Neural crest cell (in vitro differentiated cells): ENCODE results near the gene PNPLA7. TPM values are rescaled to one million over a fixed set of nuclear protein-coding genes. Genes with fewer than 3 reads are reported as not detected.
A peak's percentile ranks its signal among the peaks of the same experiment; 100 is the strongest.

Source experiments
- DNase-seq: peaks from one replicate; pipeline ENCODE4 v3.0.0; 2021; ENCODE audit warnings: low read depth, mixed read lengths, low spot score
- H3K27ac Mint-ChIP-seq: one replicate; pipeline ENCODE4 v1.8.0; 2021; ENCODE audit warnings: mild to moderate bottlenecking, mixed read lengths; ENCODE audit not compliant: unreplicated experiment
- H3K27me3 Mint-ChIP-seq: 2 replicates; pipeline ENCODE4 v1.8.0; 2021; ENCODE audit warnings: low read depth, mild to moderate bottlenecking, mixed read lengths
- H3K36me3 Mint-ChIP-seq: 2 replicates; pipeline ENCODE4 v1.8.0; 2021; ENCODE audit warnings: low read depth, mild to moderate bottlenecking, mixed read lengths
- H3K4me1 Mint-ChIP-seq: 2 replicates; pipeline ENCODE4 v1.8.0; 2021; ENCODE audit warnings: mixed read lengths
- H3K4me3 Mint-ChIP-seq: one replicate; pipeline ENCODE4 v1.8.0; 2021; ENCODE audit warnings: mild to moderate bottlenecking, mixed read lengths
- H3K9me3 Mint-ChIP-seq: 2 replicates; pipeline ENCODE4 v1.8.0; 2021; ENCODE audit warnings: mixed read lengths
- CTCF ChIP-seq: fragments of 200-600 bp; sonication (generic); conservative IDR thresholded peaks from 2 replicates; pipeline ENCODE4 v1.5.0; 2021; ENCODE audit warnings: antibody characterized with exemption, mild to moderate bottlenecking
- total RNA-seq: library from RNA; stranded (reverse); gene quantifications from 2 replicates; pipeline ENCODE4 v1.2.1, GENCODE V29; 2021

PNPLA7 gene
- total RNA-seq, 1 donor from 2014 or later, result 2.2 TPM

- Mint-ChIP-seq H3K4me1 (no peaks in the 10 kb centered on the region), H3K27ac (no peak overlapping the region), H3K27me3 (no peaks in the 10 kb centered on the region), H3K9me3 (no peaks in the 10 kb centered on the region), H3K4me3 (no peak overlapping the region), H3K36me3 (no peaks in the 10 kb centered on the region)
- TF ChIP-seq CTCF, result no peak
- DNase-seq, result no peak
These were observed 61.9 kb downstream of the PNPLA7 start for GRCh38 chr9:137488327-137488653.

DNA sequence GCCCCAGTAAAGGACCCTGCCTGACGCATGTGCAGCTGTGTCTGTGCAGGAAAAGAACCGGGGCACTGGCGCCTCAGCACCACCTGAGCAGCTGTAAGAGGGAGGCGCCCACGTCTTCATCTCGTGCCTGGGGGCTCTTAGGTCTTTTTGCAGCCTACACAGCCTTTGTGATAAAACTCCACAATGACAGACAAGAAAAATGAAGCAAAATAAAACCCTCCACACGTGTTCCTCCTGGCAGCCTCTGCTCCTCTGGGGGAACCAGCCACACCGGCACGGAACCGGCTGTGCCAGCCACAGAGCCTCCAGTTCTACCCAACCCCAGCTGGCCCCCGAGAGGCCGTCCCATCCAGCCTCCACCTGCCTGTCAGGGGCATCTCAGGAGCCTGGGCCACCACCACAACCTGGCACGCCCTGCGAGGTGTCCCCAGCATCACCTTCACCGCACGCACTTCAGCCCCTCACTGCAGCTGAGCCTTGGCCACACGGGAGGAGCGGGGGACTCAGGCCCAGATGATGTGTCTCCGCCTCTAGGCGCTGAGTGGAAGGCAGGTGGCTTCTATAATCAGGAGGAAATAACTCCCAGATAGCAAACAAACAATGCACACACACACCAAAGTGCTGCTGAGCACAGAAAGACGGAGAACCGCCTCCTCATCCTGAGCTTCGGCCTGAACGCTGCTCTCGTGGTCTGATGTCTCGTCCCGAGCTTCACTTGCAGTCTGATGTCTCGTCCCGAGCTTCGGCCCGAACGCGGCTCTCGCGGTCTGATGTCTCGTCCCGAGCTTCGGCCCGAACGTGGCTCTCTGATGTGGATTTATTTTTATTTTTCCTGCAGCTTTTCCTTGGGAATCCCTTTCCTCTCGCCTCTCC is 62.5 kb downstream of the PNPLA7 start:
- peak overlapping the region; percentile 71 for H3K27ac Mint-ChIP-seq
- no peak for TF ChIP-seq CTCF
- no peak for DNase-seq
- no peaks in the 10 kb centered on the region for H3K9me3 Mint-ChIP-seq
- no peak overlapping the region for H3K4me3 Mint-ChIP-seq
- H3K36me3 Mint-ChIP-seq, result no peaks in the 10 kb centered on the region
- H3K4me1 Mint-ChIP-seq, result no peaks in the 10 kb centered on the region
- H3K27me3 Mint-ChIP-seq, result no peaks in the 10 kb centered on the region

DNA sequence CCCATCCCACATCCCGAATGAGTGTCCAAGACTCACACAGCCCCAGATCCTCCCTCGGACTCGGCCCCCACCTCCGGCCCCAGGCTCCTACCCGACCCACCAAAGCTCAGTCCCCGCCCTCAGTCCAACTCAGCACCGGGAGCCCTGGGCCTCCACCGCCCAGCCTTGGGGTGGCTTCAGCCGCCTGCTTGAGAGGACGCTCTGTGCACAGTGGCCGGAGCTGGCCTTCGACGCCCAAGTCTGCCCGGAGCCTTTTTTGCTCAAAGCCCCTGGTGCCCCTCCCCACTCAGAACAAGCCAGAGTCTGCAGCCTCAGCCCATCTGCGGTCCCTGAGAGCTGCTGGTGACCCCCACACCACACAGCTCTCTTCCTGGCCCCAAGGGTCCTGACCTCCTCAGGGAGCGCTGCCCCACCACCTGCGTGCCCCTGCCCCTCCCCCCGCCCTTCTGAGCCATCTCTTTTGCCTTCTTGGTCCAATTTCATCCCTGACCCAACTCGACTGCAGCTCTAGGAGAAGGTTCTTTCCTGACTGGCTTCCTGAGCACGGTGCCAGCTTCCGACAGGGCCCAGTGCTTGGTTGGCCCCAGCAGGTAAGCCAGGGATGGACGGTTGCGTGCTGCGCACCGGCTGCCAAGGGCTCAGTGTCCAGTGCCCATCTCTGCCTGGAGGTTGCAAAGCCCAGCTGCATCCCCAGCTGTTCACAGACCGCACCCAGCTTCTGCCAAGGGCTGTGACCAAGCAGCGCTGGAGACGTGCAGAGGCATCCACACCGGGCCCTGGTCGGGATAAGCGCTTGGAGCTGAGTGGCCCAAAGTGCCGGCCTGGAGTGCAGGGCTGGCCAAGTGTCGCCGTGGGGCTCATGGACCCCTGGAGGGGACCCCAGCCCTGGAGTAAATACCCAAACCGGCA is 63.4 kb downstream of the PNPLA7 start:
- H3K4me1 Mint-ChIP-seq, result peaks cover 5% of the 10 kb centered on the region
- H3K4me3 Mint-ChIP-seq, result no peak overlapping the region
- no peaks in the 10 kb centered on the region for H3K27me3 Mint-ChIP-seq
- no peak for DNase-seq
- no peaks in the 10 kb centered on the region for H3K36me3 Mint-ChIP-seq
- H3K9me3 Mint-ChIP-seq, result no peaks in the 10 kb centered on the region
- H3K27ac Mint-ChIP-seq, result no peak overlapping the region
- TF ChIP-seq CTCF, result no peak

DNA sequence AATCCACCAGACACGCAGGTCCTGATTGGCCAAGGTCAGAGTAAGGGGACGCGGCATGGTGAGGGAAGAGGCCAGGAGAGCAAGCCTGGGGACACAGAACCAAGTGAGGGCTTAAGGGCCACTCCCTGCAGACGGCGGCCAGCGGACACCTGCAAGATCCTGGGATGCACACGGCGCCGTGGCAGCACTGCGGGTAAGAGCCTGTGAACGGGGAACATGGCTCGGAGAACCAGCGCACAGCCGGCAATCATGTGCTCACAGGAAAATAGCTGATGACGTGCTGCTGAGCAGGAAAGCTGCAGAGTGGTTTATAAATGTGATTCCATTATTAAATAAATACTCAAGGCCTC is 64.1 kb downstream of the PNPLA7 start:
- no peak overlapping the region for H3K4me3 Mint-ChIP-seq
- no peaks in the 10 kb centered on the region for H3K27me3 Mint-ChIP-seq
- peaks cover 5% of the 10 kb centered on the region for H3K4me1 Mint-ChIP-seq
- no peak for DNase-seq
- no peaks in the 10 kb centered on the region for H3K9me3 Mint-ChIP-seq
- no peak overlapping the region for H3K27ac Mint-ChIP-seq
- no peak for TF ChIP-seq CTCF
- H3K36me3 Mint-ChIP-seq, result no peaks in the 10 kb centered on the region

DNA sequence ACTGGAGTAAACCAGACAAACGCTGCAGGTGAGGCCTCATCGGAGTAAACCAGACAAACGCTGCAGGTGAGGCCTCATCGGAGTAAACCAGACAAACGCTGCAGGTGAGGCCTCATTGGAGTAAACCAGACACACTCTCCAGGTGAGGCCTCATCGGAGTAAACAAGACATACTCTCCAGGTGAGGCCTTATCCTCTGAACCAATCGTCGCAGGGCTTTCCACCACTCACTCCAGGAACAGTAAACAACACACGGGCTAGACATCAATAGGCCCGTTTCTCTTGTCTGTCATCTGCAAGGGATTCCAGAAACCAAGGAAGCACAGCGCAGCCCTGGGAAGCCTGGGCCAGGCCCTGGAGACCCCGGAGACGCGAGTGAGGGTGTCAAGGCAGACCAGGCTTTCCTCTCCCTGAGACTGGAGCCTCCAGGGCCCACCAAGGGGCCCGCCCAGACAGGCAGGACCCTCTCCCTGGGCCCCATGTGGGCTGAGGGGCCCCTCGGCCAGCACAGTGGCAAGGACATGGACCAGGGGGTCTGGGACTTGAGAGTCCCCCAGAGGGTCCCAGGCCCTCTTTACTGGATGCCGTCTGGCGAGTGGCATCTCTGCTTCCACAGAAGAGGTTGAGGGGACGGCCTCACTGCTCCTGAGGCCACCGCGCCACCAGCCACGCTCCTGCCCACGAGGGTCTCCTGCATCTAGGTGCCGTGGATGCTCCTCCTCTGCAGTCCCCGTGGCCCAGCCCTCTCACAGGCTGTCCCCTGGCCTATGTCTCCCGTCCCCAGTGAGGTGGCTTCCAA is 64.7 kb downstream of the PNPLA7 start:
- Mint-ChIP-seq H3K4me1 (peaks cover 5% of the 10 kb centered on the region), H3K9me3 (no peaks in the 10 kb centered on the region), H3K27me3 (no peaks in the 10 kb centered on the region), H3K27ac (no peak overlapping the region), H3K4me3 (no peak overlapping the region), H3K36me3 (no peaks in the 10 kb centered on the region)
- no peak for DNase-seq
- no peak for TF ChIP-seq CTCF
